Thoracic aorta (tissue), 2 donors: ENCODE measurements around the gene RNF113B. TPM values are rescaled to one million over a fixed set of nuclear protein-coding genes. Genes with fewer than 3 reads are reported as not detected.

Experiments
- ATAC-seq: fragments of 150-250 bp; one replicate; pipeline ENCODE4 v1.8.0; 2017; ENCODE audit warnings: low read depth; ENCODE audit not compliant: insufficient number of reproducible peaks, low FRiP score
- DNase-seq: peaks from one replicate; pipeline ENCODE4 v3.0.0-alpha.2; 2020; ENCODE audit warnings: low spot score
- H3K27ac ChIP-seq, 2 donors: fragments of 200-600 bp; sonication (generic); 1 replicate in 1 of 2; 2 replicates in 1 of 2; pipeline ENCODE4 v1.5.1; 2016; ENCODE audit warnings: mild to moderate bottlenecking in 2 of 2, moderate library complexity in 2 of 2
- H3K27me3 ChIP-seq: fragments of 200-600 bp; sonication (generic); replicated peaks from 2 replicates; pipeline ENCODE4 v1.6.0; 2016; ENCODE audit warnings: mild to moderate bottlenecking; ENCODE audit not compliant: insufficient read depth
- H3K36me3 ChIP-seq: fragments of 200-600 bp; sonication (generic); one replicate; pipeline ENCODE4 v1.5.1; 2016
- H3K4me1 ChIP-seq, 2 donors: fragments of 200-600 bp; sonication (generic); 1 replicate in 1 of 2; 2 replicates in 1 of 2; pipeline versions ENCODE4 v1.5.1 to v1.6.0; 2016; ENCODE audit warnings: low read depth in 2 of 2, mild to moderate bottlenecking in 1 of 2; ENCODE audit not compliant: control insufficient read depth in 1 of 2
- H3K4me3 ChIP-seq: fragments of 200-600 bp; sonication (generic); 2 replicates; pipeline ENCODE4 v1.5.1; 2016; ENCODE audit warnings: mild to moderate bottlenecking
- H3K9me3 ChIP-seq: fragments of 200-600 bp; sonication (generic); 2 replicates; pipeline ENCODE4 v1.5.1; 2016
- CTCF ChIP-seq: fragments of 200-600 bp; sonication (generic); IDR thresholded peaks from one replicate; pipeline ENCODE4 v1.5.1; 2019; ENCODE audit warnings: antibody characterized with exemption
- total RNA-seq, 2 donors: library from RNA; depleted of rRNA; stranded (reverse); fragments of >200 nt; gene quantifications; one replicate each; pipeline versions ENCODE4 v1.1.0 to v1.2.3, GENCODE V29; 2016

Gene RNF113B
- total RNA-seq, 2 donors from 2014 or later = not detected

DNA sequence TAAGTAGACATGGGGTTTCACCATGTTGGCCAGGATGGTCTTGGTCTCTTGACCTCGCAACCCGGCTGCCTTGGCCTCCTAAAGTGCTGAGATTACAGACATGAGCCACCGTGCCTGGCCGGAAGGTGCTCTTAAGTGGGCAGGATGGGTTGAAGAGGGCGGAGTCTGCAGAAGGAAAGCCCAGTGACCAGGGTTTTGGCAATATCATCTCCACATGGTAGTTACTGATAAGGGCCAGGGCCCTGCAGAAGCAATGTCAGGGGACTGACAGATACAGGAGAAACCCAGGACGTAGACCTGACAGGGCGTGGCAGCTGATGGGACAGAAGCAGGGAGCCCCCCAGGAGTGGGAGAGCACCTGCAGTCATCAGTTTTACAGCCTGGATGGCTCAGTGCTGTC, 45.7 kb upstream of the RNF113B start:
- H3K4me1 ChIP-seq = peaks cover 16 to 31% of the 10 kb centered on the region in 2 donors
- no peak for DNase-seq
- H3K36me3 ChIP-seq = no peaks in the 10 kb centered on the region
- H3K4me3 ChIP-seq = no peak overlapping the region
- H3K9me3 ChIP-seq = no peaks in the 10 kb centered on the region
- H3K27ac ChIP-seq = no peak overlapping the region
- TF ChIP-seq CTCF = no peak
- H3K27me3 ChIP-seq = no peaks in the 10 kb centered on the region
- ATAC-seq = no peak

GRCh38 chr13:98222081-98222554, 45.0 kb upstream of the RNF113B start:
- Histone ChIP-seq H3K4me1 (peaks cover 16 to 31% of the 10 kb centered on the region in 2 donors), H3K4me3 (no peak overlapping the region), H3K36me3 (no peaks in the 10 kb centered on the region), H3K27ac (no peak overlapping the region), H3K9me3 (no peaks in the 10 kb centered on the region), H3K27me3 (no peaks in the 10 kb centered on the region)
- DNase-seq (no peak), ATAC-seq (no peak)
- no peak for TF ChIP-seq CTCF

DNA sequence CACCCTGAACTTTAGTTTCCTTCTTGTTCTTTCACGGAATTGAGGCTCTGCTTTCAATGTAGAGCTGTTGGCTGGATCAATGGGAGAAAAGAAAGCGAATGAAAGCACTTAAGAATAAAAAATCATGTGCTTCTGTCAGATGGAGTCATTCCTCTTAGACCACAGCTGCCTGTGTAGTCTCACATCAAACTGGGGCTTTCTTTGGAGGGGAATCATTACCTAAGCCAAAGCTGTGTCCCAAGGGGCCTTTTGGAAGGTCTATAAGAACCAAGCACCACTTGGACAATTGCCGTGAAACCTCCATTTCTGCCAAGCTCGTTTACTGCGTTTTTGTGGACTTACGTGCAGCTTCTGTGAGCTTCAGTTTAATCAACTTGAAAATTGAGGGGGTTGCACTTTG, 44.2 kb upstream of the RNF113B start:
- peaks cover 16 to 37% of the 10 kb centered on the region in 2 donors for H3K4me1 ChIP-seq
- no peak overlapping the region for H3K27ac ChIP-seq
- no peak for DNase-seq
- no peak for TF ChIP-seq CTCF
- H3K36me3 ChIP-seq = no peaks in the 10 kb centered on the region
- no peak for ATAC-seq
- no peaks in the 10 kb centered on the region for H3K9me3 ChIP-seq
- no peaks in the 10 kb centered on the region for H3K27me3 ChIP-seq
- H3K4me3 ChIP-seq = no peak overlapping the region

DNA sequence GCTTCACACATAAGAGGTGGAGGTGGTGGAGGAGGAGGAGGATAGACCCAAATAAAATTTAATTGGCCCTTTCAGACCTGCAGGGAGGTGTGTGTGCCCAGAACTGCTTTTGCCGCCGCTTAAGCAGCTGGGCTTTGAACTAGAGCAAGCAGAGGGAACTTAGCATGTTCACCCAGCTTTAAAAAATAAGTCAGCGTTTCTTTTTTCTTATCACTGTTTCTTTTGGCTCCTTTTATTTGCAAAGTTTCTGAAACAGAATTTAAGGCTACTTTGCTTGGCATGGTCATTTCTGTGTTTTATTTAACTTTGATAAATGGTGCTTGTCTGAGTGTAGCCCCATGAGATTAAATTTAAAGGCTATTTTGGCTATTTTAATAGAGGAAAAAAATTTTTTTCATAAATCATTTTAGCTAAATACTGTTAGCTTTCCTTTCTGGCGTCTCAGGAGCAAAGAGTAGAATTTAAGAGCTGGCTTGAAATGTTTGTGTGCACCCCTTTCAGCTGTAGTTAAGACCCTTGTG, 43.3 kb upstream of the RNF113B start:
- H3K27ac ChIP-seq = no peak overlapping the region
- no peaks in the 10 kb centered on the region for H3K27me3 ChIP-seq
- H3K4me3 ChIP-seq = peak overlapping the region; percentile 28
- no peak for DNase-seq
- peaks cover 16 to 44% of the 10 kb centered on the region in 2 donors for H3K4me1 ChIP-seq
- no peaks in the 10 kb centered on the region for H3K36me3 ChIP-seq
- no peak for TF ChIP-seq CTCF
- no peaks in the 10 kb centered on the region for H3K9me3 ChIP-seq
- no peak for ATAC-seq

DNA sequence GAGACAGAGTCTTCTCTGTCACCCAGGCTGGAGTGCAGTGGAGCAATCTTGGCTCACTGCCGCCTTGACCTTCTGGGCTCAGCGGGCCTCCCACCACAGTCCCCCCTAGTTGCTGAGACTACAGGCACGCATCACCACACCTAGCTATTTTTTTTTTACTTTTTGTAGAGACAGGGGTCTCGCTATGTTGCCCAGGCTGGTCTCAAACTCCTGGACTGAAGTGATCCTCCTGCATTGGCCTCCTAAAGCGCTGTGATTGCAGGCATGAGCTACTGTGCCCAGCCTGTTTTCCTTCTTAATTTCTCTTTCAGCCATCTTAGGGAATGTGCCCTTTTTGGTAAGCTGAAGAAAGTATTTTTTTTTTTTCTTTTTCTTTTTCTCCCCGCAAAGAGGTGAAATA, 42.6 kb upstream of the RNF113B start:
- no peak for TF ChIP-seq CTCF
- ATAC-seq (no peak), DNase-seq (no peak)
- Histone ChIP-seq H3K27me3 (no peaks in the 10 kb centered on the region), H3K9me3 (no peaks in the 10 kb centered on the region), H3K4me1 (peaks cover 16 to 44% of the 10 kb centered on the region in 2 donors), H3K4me3 (peak overlapping the region; percentile 28), H3K36me3 (no peaks in the 10 kb centered on the region), H3K27ac (no peak overlapping the region)
